Endothelial cell of umbilical vein (primary cell): ENCODE results near the gene INS. TPM values are rescaled to one million over a fixed set of nuclear protein-coding genes. Genes with fewer than 3 reads are reported as not detected.

Experiments used
- BruUV-seq: library from RNA; stranded (reverse); fragments of 400-500 nt; replicated peaks from 2 replicates; lab custom pipeline; 2021; lab: Mats Ljungman, UMichigan
- CTCF ChIA-PET: fragments of 300-600, 350-600 bp; sonication (Branson Sonifier 250); formaldehyde crosslinking; loops from one replicate; lab custom pipeline; 2021; ENCODE audit warnings: antibody characterized with exemption, inconsistent platforms; lab: Charles Lee
- POLR2A ChIA-PET: fragments of 300-600, 350-600 bp; sonication (Branson Sonifier 250); formaldehyde crosslinking; loops from one replicate; lab custom pipeline; 2021; ENCODE audit warnings: antibody characterized with exemption, inconsistent platforms; lab: Charles Lee
- DNase-seq: peaks from one replicate; pipeline ENCODE4 v3.0.0-alpha.2; 2011; ENCODE audit warnings: low read depth, low spot score
- FAIRE-seq: peaks from 2 replicates; lab custom pipeline; 2011; peaks lifted over from hg19 to GRCh38; lab: Jason Lieb, UNC
- H2AFZ ChIP-seq: 2 replicates; pipeline ENCODE4 v1.6.0; 2012; ENCODE audit warnings: low read depth, low read length, control low read depth, inconsistent platforms
- H3K27ac ChIP-seq: 2 replicates; pipeline ENCODE4 v1.5.1; 2011; ENCODE audit warnings: low read depth, mild to moderate bottlenecking, control low read depth, low read length, moderate library complexity; ENCODE audit not compliant: insufficient read depth
- H3K27me3 ChIP-seq, 2 experiments: 2 replicates each; pipeline versions ENCODE4 v1.6.0 to v1.6.1; 2011; ENCODE audit warnings: low read length in 2 of 2, mixed read lengths in 1 of 2; ENCODE audit not compliant: control insufficient read depth in 2 of 2, insufficient read depth in 2 of 2
- H3K36me3 ChIP-seq, 2 experiments: 2 replicates in 1 of 2; 3 replicates in 1 of 2; pipeline ENCODE4 v1.5.1; 2011; ENCODE audit warnings: low read length in 2 of 2, mild to moderate bottlenecking in 1 of 2, moderate library complexity in 1 of 2; ENCODE audit not compliant: control insufficient read depth in 2 of 2, insufficient read depth in 2 of 2; ENCODE audit errors: extremely low read depth in 1 of 2
- H3K4me1 ChIP-seq: 3 replicates; pipeline ENCODE4 v1.5.1; 2011; ENCODE audit warnings: mild to moderate bottlenecking, low read length; ENCODE audit not compliant: control insufficient read depth, insufficient read depth; ENCODE audit errors: extremely low read depth
- H3K4me2 ChIP-seq: 2 replicates; pipeline ENCODE4 v1.6.1; 2011; ENCODE audit warnings: low read length, control low read depth, mixed read lengths; ENCODE audit not compliant: insufficient read depth
- H3K4me3 ChIP-seq, 3 experiments: fragments of 200-600 bp in 1 of 3; sonication (generic), shearing (Covaris generic) in 1 of 3; replicated peaks in 1 of 3; 2 replicates each; pipeline ENCODE4 v1.5.1; 2011 to 2016; ENCODE audit warnings: control low read depth in 3 of 3, low read length in 3 of 3, mild to moderate bottlenecking in 2 of 3, inconsistent platforms in 1 of 3, low read depth in 1 of 3, moderate library complexity in 1 of 3; ENCODE audit not compliant: insufficient read depth in 1 of 3
- H3K79me2 ChIP-seq: 2 replicates; pipeline ENCODE4 v1.6.0; 2012; ENCODE audit warnings: low read length, inconsistent platforms; ENCODE audit not compliant: control insufficient read depth, insufficient read depth
- H3K9ac ChIP-seq: replicated peaks from 2 replicates; pipeline ENCODE3; 2011; ENCODE audit warnings: low read length, control low read depth; ENCODE audit not compliant: insufficient read depth; ENCODE audit errors: extremely low read depth
- H3K9me1 ChIP-seq: replicated peaks from 3 replicates; pipeline ENCODE4 v1.6.0; 2011; ENCODE audit warnings: mild to moderate bottlenecking, low read length; ENCODE audit not compliant: control insufficient read depth, insufficient read depth; ENCODE audit errors: extremely low read depth
- H3K9me3 ChIP-seq: replicated peaks from 2 replicates; pipeline ENCODE4 v1.5.1; 2012; ENCODE audit warnings: low read length, inconsistent platforms; ENCODE audit not compliant: control insufficient read depth, insufficient read depth
- H4K20me1 ChIP-seq: replicated peaks from 2 replicates; pipeline ENCODE3; 2011; ENCODE audit warnings: mild to moderate bottlenecking, low read length; ENCODE audit not compliant: control insufficient read depth, insufficient read depth; ENCODE audit errors: extremely low read depth
- CTCF ChIP-seq, 2 donors: IDR thresholded peaks; 1 replicate in 1 of 2; 2 replicates in 1 of 2; pipeline ENCODE4 v1.5.1; 2011; ENCODE audit warnings: low read length in 2 of 2, mild to moderate bottlenecking in 2 of 2, moderate library complexity in 2 of 2, control low read depth in 1 of 2, inconsistent platforms in 1 of 2, low read depth in 1 of 2; ENCODE audit not compliant: insufficient read depth in 1 of 2; ENCODE audit errors: extremely low read depth in 1 of 2
- EZH2 ChIP-seq: IDR thresholded peaks from 2 replicates; pipeline ENCODE4 v1.6.1; 2012; ENCODE audit warnings: borderline replicate concordance, low read depth, mild to moderate bottlenecking, moderate library complexity, low read length, inconsistent platforms; ENCODE audit not compliant: severe bottlenecking
- GATA2 ChIP-seq: IDR thresholded peaks from 2 replicates; pipeline ENCODE4 v1.7.0; 2011; ENCODE audit warnings: low read depth, mild to moderate bottlenecking, moderate library complexity, mixed read lengths, low read length; ENCODE audit not compliant: insufficient read length, insufficient read depth
- JUN ChIP-seq: IDR thresholded peaks from 2 replicates; pipeline ENCODE4 v1.6.1; 2011; ENCODE audit warnings: borderline replicate concordance, low read depth; ENCODE audit not compliant: insufficient read length, insufficient read depth
- MYC ChIP-seq: IDR thresholded peaks from one replicate; pipeline ENCODE4 v1.6.1; 2011; ENCODE audit warnings: mild to moderate bottlenecking, low read depth, low read length
- POLR2A ChIP-seq: IDR thresholded peaks from 2 replicates; pipeline ENCODE4 v1.6.1; 2012; ENCODE audit warnings: low read depth, mild to moderate bottlenecking, control low read depth, low read length
- POLR2AphosphoS5 ChIP-seq: IDR thresholded peaks from 2 replicates; pipeline ENCODE4 v1.6.1; 2012; ENCODE audit warnings: low read depth, mild to moderate bottlenecking, control low read depth, low read length, moderate library complexity; ENCODE audit not compliant: insufficient read depth
- dilution Hi-C: fragments of 300-500 bp; cut with MboI; formaldehyde crosslinking; loops from one replicate; pipeline ENCODE4 v1.15.0; 2019; ENCODE audit warnings: low sequenced_read_pairs; ENCODE audit not compliant: extremely low pct_ligation_motif_present
- intact Hi-C: fragments of 100-400 bp; cut with micrococcal nuclease; formaldehyde crosslinking; loops from one replicate; pipeline ENCODE4 v1.10.0; 2022
- polyA plus RNA-seq, 4 experiments: library from polyadenylated mRNA; depleted of rRNA in 3 of 4; stranded (reverse) in 3 of 4; unstranded in 1 of 4; fragments of >200 nt; gene quantifications; 2 replicates each; pipeline versions ENCODE4 v1.2.1 to v1.2.3, GENCODE V29; 2011 to 2012; ENCODE audit warnings: missing spikeins in 1 of 4
- total RNA-seq: library from RNA; stranded (reverse); gene quantifications from 2 replicates; pipeline ENCODE4 v1.2.3, GENCODE V29; 2021

The INS gene
- total and polyA plus RNA-seq, 2 donors (not counting 3 experiments of a cell fraction or from before 2014, with no cell fraction given), result not detected

GRCh38 chr11:2158966-2159365 is 2.0 kb downstream of the INS start:
- H3K79me2 ChIP-seq, result no peaks in the 10 kb centered on the region
- H3K4me3 ChIP-seq, result no peak overlapping the region
- no peaks in the 10 kb centered on the region for H3K27me3 ChIP-seq
- H3K27ac ChIP-seq, result no peak overlapping the region
- H3K9me1 ChIP-seq, result no peaks in the 10 kb centered on the region
- TF ChIP-seq CTCF (IDR thresholded peaks at IDR 0.05; ENCODE audit: extremely low read depth in 1 of 2, insufficient read depth in 1 of 2, low read depth in 1 of 2, low read length in 2 of 2) (no peak), POLR2AphosphoS5 (no peak), EZH2 (no peak), MYC (no peak), POLR2A (no peak), GATA2 (no peak), JUN (no peak)
- ChIA-PET CTCF (interaction anchor here (0.8 to 12.6 kb wide), 8 partner anchors 19 to 507 kb away, joined by 3 to 262 read pairs (median 8); no protein-coding TSS in a partner anchor), POLR2A (interaction anchor here (0.5 kb wide), 1 partner anchor 82 kb away, joined by 3 read pairs; no protein-coding TSS in a partner anchor)
- no peak overlapping the region for H3K9ac ChIP-seq
- H3K4me1 ChIP-seq, result no peaks in the 10 kb centered on the region
- no peak for FAIRE-seq
- H3K4me2 ChIP-seq, result no peak overlapping the region
- BruUV-seq, result no TSS peak
- no peak for DNase-seq
- intact Hi-C loops (no loop called here), dilution Hi-C loops (no loop called here)
- no peaks in the 10 kb centered on the region for H4K20me1 ChIP-seq
- H3K9me3 ChIP-seq, result no peaks in the 10 kb centered on the region
- no peaks in the 10 kb centered on the region for H3K36me3 ChIP-seq
- no peak overlapping the region for H2AFZ ChIP-seq
